WERI-Rb-1 (cell line): ENCODE measurements around the gene RYR2.
A peak's percentile ranks its signal among the peaks of the same experiment; 100 is the strongest.

Experiments
- DNase-seq: peaks from one replicate; pipeline ENCODE4 v3.0.0-alpha.2; 2020
- H3K27ac ChIP-seq: fragments of 250-450 bp; sonication (Bioruptor Pico); 2 replicates; pipeline ENCODE4 v1.5.1; 2020; ENCODE audit warnings: mild to moderate bottlenecking, moderate library complexity
- H3K27me3 ChIP-seq: fragments of 250-450 bp; sonication (Bioruptor Pico); 2 replicates; pipeline ENCODE4 v1.5.1; 2021; ENCODE audit warnings: mild to moderate bottlenecking, low read depth, moderate library complexity; ENCODE audit not compliant: insufficient read depth, severe bottlenecking
- H3K36me3 ChIP-seq: fragments of 250-450 bp; sonication (Bioruptor Pico); 2 replicates; pipeline ENCODE4 v1.5.1; 2020; ENCODE audit warnings: mild to moderate bottlenecking, moderate library complexity
- H3K4me3 ChIP-seq: 2 replicates; pipeline ENCODE4 v1.5.1; 2011; ENCODE audit warnings: low read depth, mild to moderate bottlenecking, control low read depth, low read length
- H3K9me3 ChIP-seq: fragments of 250-450 bp; sonication (Bioruptor Pico); 2 replicates; pipeline ENCODE4 v1.5.1; 2021; ENCODE audit warnings: mild to moderate bottlenecking, moderate library complexity; ENCODE audit not compliant: severe bottlenecking
- TF ChIP-seq, protein P1 (sequence below): IDR thresholded peaks from 2 replicates; pipeline ENCODE4 v1.5.1; 2011; ENCODE audit warnings: low read depth, mild to moderate bottlenecking, control low read depth, inconsistent platforms, low read length

Gene RYR2

DNA sequence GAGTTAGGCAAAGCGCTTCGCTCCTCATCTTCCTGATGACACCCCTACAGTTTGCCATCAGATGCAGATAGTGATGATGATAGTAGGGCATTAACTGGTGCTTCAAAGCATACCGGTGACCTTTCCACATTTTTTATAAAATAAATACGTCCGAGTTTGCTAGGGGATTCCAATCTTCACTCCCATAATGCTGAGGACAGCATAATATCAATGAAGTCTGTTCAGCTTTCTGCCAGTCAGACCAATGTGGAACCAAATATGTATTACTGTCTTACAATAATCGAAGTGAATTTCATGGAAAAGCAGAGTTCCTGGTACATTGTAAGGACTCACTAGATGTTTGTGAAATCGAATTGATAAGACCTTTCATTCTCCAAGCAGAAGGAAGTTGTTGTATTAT is 258.7 kb downstream of the RYR2 start:
- TF ChIP-seq, protein P1, sequence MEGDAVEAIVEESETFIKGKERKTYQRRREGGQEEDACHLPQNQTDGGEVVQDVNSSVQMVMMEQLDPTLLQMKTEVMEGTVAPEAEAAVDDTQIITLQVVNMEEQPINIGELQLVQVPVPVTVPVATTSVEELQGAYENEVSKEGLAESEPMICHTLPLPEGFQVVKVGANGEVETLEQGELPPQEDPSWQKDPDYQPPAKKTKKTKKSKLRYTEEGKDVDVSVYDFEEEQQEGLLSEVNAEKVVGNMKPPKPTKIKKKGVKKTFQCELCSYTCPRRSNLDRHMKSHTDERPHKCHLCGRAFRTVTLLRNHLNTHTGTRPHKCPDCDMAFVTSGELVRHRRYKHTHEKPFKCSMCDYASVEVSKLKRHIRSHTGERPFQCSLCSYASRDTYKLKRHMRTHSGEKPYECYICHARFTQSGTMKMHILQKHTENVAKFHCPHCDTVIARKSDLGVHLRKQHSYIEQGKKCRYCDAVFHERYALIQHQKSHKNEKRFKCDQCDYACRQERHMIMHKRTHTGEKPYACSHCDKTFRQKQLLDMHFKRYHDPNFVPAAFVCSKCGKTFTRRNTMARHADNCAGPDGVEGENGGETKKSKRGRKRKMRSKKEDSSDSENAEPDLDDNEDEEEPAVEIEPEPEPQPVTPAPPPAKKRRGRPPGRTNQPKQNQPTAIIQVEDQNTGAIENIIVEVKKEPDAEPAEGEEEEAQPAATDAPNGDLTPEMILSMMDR = no peak
- Histone ChIP-seq H3K27me3 (no peaks in the 10 kb centered on the region), H3K4me3 (no peak overlapping the region), H3K27ac (no peak overlapping the region), H3K36me3 (no peaks in the 10 kb centered on the region), H3K9me3 (no peaks in the 10 kb centered on the region)
- DNase-seq = no peak

DNA sequence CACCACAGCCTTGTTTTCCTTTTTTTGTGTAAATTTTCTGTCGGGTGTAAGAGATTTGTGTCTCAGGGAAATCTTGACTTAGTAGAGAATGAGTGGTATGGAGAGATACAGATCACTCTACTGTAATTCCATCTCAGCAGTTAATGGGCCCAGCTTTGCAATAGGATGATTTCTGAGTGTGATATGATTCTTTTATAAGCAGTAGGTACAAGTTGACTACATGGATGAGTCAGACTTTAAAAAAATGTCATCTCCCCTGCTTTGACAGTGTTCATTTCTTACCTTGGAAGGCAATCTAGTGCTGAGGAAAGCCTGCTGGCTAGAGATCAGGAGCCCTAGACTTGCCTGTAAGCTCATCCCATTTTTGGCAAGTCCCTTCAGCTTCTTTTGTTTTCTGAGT is 261.9 kb downstream of the RYR2 start:
- H3K4me3 ChIP-seq = no peak overlapping the region
- no peaks in the 10 kb centered on the region for H3K9me3 ChIP-seq
- no peak overlapping the region for H3K27ac ChIP-seq
- DNase-seq = no peak
- H3K36me3 ChIP-seq = no peaks in the 10 kb centered on the region
- H3K27me3 ChIP-seq = no peaks in the 10 kb centered on the region
- TF ChIP-seq, protein P1 = no peak

GRCh38 chr1:237306726-237307125 is 264.7 kb downstream of the RYR2 start:
- Histone ChIP-seq H3K9me3 (no peaks in the 10 kb centered on the region), H3K36me3 (no peaks in the 10 kb centered on the region), H3K27ac (no peak overlapping the region), H3K4me3 (no peak overlapping the region), H3K27me3 (no peaks in the 10 kb centered on the region)
- no peak for DNase-seq
- TF ChIP-seq, protein P1 = no peak

DNA sequence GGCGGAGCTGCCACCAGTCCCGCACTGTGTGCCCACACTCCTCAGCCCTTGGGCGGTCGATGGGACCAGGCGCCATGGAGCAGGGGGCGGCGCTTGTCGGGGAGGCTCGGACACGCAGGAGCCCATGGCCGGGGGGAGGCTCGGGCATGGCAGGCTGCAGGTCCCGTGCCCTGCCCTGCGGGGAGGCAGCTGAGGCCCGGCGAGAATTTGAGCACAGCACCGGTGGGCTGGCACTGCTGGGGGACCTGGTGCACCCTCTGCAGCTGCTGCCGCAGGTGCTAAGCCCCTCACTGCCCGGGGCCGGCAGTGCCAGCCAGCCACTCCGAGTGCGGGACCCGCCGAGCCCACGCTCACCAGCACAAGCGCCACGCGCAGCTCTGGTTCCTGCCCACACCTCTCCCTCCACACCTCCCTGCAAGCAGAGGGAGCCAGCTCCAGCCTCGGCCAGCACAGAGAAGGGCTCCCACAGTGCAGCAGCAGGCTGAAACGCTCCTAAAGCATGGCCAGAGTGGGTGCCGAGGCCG is 267.7 kb downstream of the RYR2 start:
- no peak for DNase-seq
- no peaks in the 10 kb centered on the region for H3K36me3 ChIP-seq
- TF ChIP-seq, protein P1 = no peak

DNA sequence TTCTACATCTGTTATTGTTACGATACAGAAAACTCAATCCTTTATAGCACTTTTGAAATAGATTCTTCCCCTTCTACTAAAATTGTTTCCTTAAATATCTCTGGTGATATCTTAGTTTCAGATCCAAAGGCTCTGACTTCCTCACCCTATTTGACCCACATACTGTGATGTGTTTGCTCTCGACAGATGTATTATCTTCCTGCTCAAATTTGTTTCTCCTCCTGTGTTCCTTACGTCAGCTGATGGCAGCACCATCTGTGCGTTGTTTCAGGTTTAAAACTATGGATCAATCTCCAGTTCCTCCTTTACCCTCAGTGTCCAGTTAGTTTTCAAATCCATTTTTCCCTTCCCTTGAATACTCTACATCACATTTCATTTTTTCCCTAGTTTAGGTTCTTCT is 274.4 kb downstream of the RYR2 start:
- H3K9me3 ChIP-seq = peaks cover 4% of the 10 kb centered on the region
- H3K27me3 ChIP-seq = no peaks in the 10 kb centered on the region
- TF ChIP-seq, protein P1 = no peak
- H3K36me3 ChIP-seq = no peaks in the 10 kb centered on the region
- DNase-seq = peak; percentile 41
- no peak overlapping the region for H3K4me3 ChIP-seq
- H3K27ac ChIP-seq = peak overlapping the region; percentile 52

More for the DNA sequence above, 267.7 kb downstream of the RYR2 start:
- no peak overlapping the region for H3K27ac ChIP-seq
- H3K27me3 ChIP-seq = no peaks in the 10 kb centered on the region
- no peak overlapping the region for H3K4me3 ChIP-seq
- peaks cover 4% of the 10 kb centered on the region for H3K9me3 ChIP-seq

GRCh38 chr1:237318748-237319147 is 276.8 kb downstream of the RYR2 start:
- no peak overlapping the region for H3K4me3 ChIP-seq
- H3K27ac ChIP-seq = no peak overlapping the region
- H3K27me3 ChIP-seq = no peaks in the 10 kb centered on the region
- no peaks in the 10 kb centered on the region for H3K36me3 ChIP-seq
- no peak for DNase-seq
- TF ChIP-seq, protein P1 = no peak
- no peaks in the 10 kb centered on the region for H3K9me3 ChIP-seq
